ENCODE measurements around the gene PDE4D.
"Not testable (repeated sequence)": the region's sequence is repeated elsewhere in the genome, so short reads cannot be mapped to it uniquely, and the experiment has no call there.

Gene PDE4D

GRCh38 chr5:59421986-59422941, 471.3 kb downstream of the PDE4D start:
- no peak overlapping the region for H3K4me3 ChIP-seq
- in situ Hi-C loops (cut with MboI; ENCODE audit: low sequenced_read_pairs): no loop called here
- H3K36me3 ChIP-seq (replicated peaks): no peaks in the 10 kb centered on the region
- H3K4me1 ChIP-seq: no peaks in the 10 kb centered on the region
- H3K27me3 ChIP-seq (ENCODE audit: low read depth): no peaks in the 10 kb centered on the region
- no peak for DNase-seq (ENCODE audit: low spot score in 2 of 2)
- H3K9me3 ChIP-seq: no peaks in the 10 kb centered on the region

GRCh38 chr5:59420596-59420995, 472.9 kb downstream of the PDE4D start:
- in situ Hi-C loops (cut with MboI; ENCODE audit: low sequenced_read_pairs): no loop called here
- no peaks in the 10 kb centered on the region for H3K4me1 ChIP-seq
- DNase-seq (ENCODE audit: low spot score in 2 of 2): no peak

GRCh38 chr5:59418808-59419207, 474.7 kb downstream of the PDE4D start:
- DNase-seq (ENCODE audit: low spot score in 2 of 2): no peak
- H3K9me3 ChIP-seq: no peaks in the 10 kb centered on the region
- no peaks in the 10 kb centered on the region for H3K4me1 ChIP-seq
- H3K36me3 ChIP-seq (replicated peaks): no peaks in the 10 kb centered on the region
- no peak overlapping the region for H3K4me3 ChIP-seq
- in situ Hi-C loops (cut with MboI; ENCODE audit: low sequenced_read_pairs): no loop called here
- no peaks in the 10 kb centered on the region for H3K27me3 ChIP-seq (ENCODE audit: low read depth)

More at GRCh38 chr5:59420596-59420995, 472.9 kb downstream of the PDE4D start:
- Histone ChIP-seq H3K27me3 (ENCODE audit: low read depth) (no peaks in the 10 kb centered on the region), H3K9me3 (no peaks in the 10 kb centered on the region), H3K4me3 (no peak overlapping the region), H3K36me3 (replicated peaks) (no peaks in the 10 kb centered on the region)

GRCh38 chr5:59416451-59416850, 477.1 kb downstream of the PDE4D start:
- H3K4me1 ChIP-seq: no peaks in the 10 kb centered on the region
- no peaks in the 10 kb centered on the region for H3K27me3 ChIP-seq (ENCODE audit: low read depth)
- H3K9me3 ChIP-seq: no peaks in the 10 kb centered on the region
- no peak overlapping the region for H3K4me3 ChIP-seq
- DNase-seq (ENCODE audit: low spot score in 2 of 2): no peak
- in situ Hi-C loops (cut with MboI; ENCODE audit: low sequenced_read_pairs): no loop called here
- no peaks in the 10 kb centered on the region for H3K36me3 ChIP-seq (replicated peaks)

GRCh38 chr5:59416026-59416425, 477.5 kb downstream of the PDE4D start:
- Histone ChIP-seq H3K27me3 (ENCODE audit: low read depth) (no peaks in the 10 kb centered on the region), H3K4me1 (no peaks in the 10 kb centered on the region), H3K4me3 (no peak overlapping the region), H3K36me3 (replicated peaks) (no peaks in the 10 kb centered on the region), H3K9me3 (no peaks in the 10 kb centered on the region)
- DNase-seq (ENCODE audit: low spot score in 2 of 2): no peak
- in situ Hi-C loops (cut with MboI; ENCODE audit: low sequenced_read_pairs): no loop called here

- Histone ChIP-seq H3K27me3 (ENCODE audit: low read depth) (no peaks in the 10 kb centered on the region), H3K4me3 (no peak overlapping the region), H3K36me3 (replicated peaks) (no peaks in the 10 kb centered on the region), H3K9me3 (no peaks in the 10 kb centered on the region), H3K4me1 (no peaks in the 10 kb centered on the region)
- DNase-seq (ENCODE audit: low spot score in 2 of 2): no peak
- in situ Hi-C loops (cut with MboI; ENCODE audit: low sequenced_read_pairs): no loop called here
Measured at GRCh38 chr5:59412428-59412827, 481.1 kb downstream of the PDE4D start.

- H3K36me3 ChIP-seq (replicated peaks); H3K4me3 ChIP-seq; H3K27me3 ChIP-seq (ENCODE audit: low read depth); in situ Hi-C loops (cut with MboI; ENCODE audit: low sequenced_read_pairs); DNase-seq (ENCODE audit: low spot score in 2 of 2); H3K9me3 ChIP-seq; H3K4me1 ChIP-seq: not testable (repeated sequence)
Measured at GRCh38 chr5:59408997-59409396, 484.5 kb downstream of the PDE4D start.

- Histone ChIP-seq H3K9me3 (no peaks in the 10 kb centered on the region), H3K4me3 (no peak overlapping the region), H3K36me3 (replicated peaks) (no peaks in the 10 kb centered on the region), H3K27me3 (ENCODE audit: low read depth) (no peaks in the 10 kb centered on the region), H3K4me1 (no peaks in the 10 kb centered on the region)
- DNase-seq (ENCODE audit: low spot score in 2 of 2): no peak
- in situ Hi-C loops (cut with MboI; ENCODE audit: low sequenced_read_pairs): no loop called here
Measured at GRCh38 chr5:59407967-59408366, 485.6 kb downstream of the PDE4D start.

GRCh38 chr5:59401637-59402036, 491.9 kb downstream of the PDE4D start:
- Histone ChIP-seq H3K4me3 (no peak overlapping the region), H3K4me1 (no peaks in the 10 kb centered on the region), H3K9me3 (no peaks in the 10 kb centered on the region), H3K36me3 (replicated peaks) (no peaks in the 10 kb centered on the region), H3K27me3 (ENCODE audit: low read depth) (no peaks in the 10 kb centered on the region)
- in situ Hi-C loops (cut with MboI; ENCODE audit: low sequenced_read_pairs): no loop called here
- DNase-seq (ENCODE audit: low spot score in 2 of 2): no peak

GRCh38 chr5:59394956-59395355, 498.6 kb downstream of the PDE4D start:
- H3K4me3 ChIP-seq; H3K36me3 ChIP-seq (replicated peaks); H3K9me3 ChIP-seq; DNase-seq (ENCODE audit: low spot score in 2 of 2); H3K27me3 ChIP-seq (ENCODE audit: low read depth); H3K4me1 ChIP-seq: not testable (repeated sequence)
- in situ Hi-C loops (cut with MboI; ENCODE audit: low sequenced_read_pairs): loop anchor here (25.0 kb wide), 1 partner anchor 208 kb away; no protein-coding TSS in a partner anchor

- in situ Hi-C loops (cut with MboI; ENCODE audit: low sequenced_read_pairs): loop anchor here (25.0 kb wide), 1 partner anchor 207 kb away; no protein-coding TSS in a partner anchor
- no peaks in the 10 kb centered on the region for H3K36me3 ChIP-seq (replicated peaks)
- H3K9me3 ChIP-seq: no peaks in the 10 kb centered on the region
- no peaks in the 10 kb centered on the region for H3K4me1 ChIP-seq
- no peak for DNase-seq (ENCODE audit: low spot score in 2 of 2)
- H3K27me3 ChIP-seq (ENCODE audit: low read depth): no peaks in the 10 kb centered on the region
- H3K4me3 ChIP-seq: no peak overlapping the region
Measured at GRCh38 chr5:59393585-59394420, 499.7 kb downstream of the PDE4D start.

- H3K4me3 ChIP-seq: no peak overlapping the region
- DNase-seq (ENCODE audit: low spot score in 2 of 2): no peak
- no peaks in the 10 kb centered on the region for H3K36me3 ChIP-seq (replicated peaks)
- in situ Hi-C loops (cut with MboI; ENCODE audit: low sequenced_read_pairs): loop anchor here (25.0 kb wide), 1 partner anchor 204 kb away; no protein-coding TSS in a partner anchor
- no peaks in the 10 kb centered on the region for H3K9me3 ChIP-seq
- H3K27me3 ChIP-seq (ENCODE audit: low read depth): no peaks in the 10 kb centered on the region
- H3K4me1 ChIP-seq: no peaks in the 10 kb centered on the region
Measured at GRCh38 chr5:59391576-59391975, 501.9 kb downstream of the PDE4D start.

GRCh38 chr5:59390989-59391388, 502.5 kb downstream of the PDE4D start:
- no peaks in the 10 kb centered on the region for H3K36me3 ChIP-seq (replicated peaks)
- H3K4me1 ChIP-seq: no peaks in the 10 kb centered on the region
- no peaks in the 10 kb centered on the region for H3K9me3 ChIP-seq
- no peak overlapping the region for H3K4me3 ChIP-seq
- no peaks in the 10 kb centered on the region for H3K27me3 ChIP-seq (ENCODE audit: low read depth)
- in situ Hi-C loops (cut with MboI; ENCODE audit: low sequenced_read_pairs): loop anchor here (25.0 kb wide), 1 partner anchor 204 kb away; no protein-coding TSS in a partner anchor
- no peak for DNase-seq (ENCODE audit: low spot score in 2 of 2)

Data from HAP-1 (cell line).